Measurements from ENCODE around the gene WIPF1.

Gene WIPF1

DNA sequence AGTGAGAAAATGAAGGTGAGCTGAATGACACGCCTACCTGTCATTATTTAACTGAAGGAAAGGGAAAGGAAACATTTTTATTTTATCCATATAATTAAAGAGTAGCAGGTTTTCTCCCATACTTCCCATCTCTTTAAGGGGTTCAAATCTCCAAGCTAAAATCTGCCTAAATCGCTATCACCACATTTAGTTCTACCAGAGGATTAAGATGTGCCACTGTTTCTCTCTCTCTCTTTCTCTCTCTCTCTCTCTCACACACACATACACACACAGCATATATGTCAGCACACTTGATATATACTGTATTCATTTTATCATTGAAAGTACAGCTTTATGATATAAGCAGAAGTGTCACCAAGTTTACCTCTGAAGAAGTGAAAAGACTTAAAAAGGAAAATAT lies 3.1 kb downstream of the WIPF1 start:
- DNase-seq: no peak

DNA sequence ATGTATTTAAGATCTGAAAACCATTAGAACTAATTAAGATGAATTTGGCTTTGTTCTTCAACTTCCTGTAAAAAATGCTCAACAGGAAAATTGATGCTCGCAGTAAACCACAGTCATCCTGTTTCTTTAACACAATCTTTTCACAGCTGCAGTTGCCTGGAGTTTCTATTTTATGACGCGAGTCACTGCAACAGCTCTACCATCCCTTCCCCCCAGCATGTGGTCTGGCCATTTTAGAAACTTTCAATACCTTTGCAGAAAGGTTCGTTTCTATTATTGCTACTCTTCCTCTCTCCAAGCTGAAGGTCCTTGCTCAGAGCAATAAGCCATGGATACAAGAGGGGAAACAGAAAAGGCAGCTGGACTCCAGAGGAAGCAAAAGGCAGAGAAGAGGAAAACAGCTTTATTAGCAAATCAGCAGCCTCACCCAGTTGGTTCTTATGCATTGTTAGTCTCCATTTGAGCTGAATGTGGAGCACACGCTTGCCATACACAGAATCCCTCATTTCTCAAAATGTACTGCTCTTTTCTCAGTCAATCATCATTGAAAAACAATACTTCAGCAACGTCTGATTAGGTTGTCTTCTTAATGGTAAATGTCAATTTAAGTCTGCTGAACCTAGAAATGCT lies 3.9 kb downstream of the WIPF1 start:
- DNase-seq: peak; percentile 77

DNA sequence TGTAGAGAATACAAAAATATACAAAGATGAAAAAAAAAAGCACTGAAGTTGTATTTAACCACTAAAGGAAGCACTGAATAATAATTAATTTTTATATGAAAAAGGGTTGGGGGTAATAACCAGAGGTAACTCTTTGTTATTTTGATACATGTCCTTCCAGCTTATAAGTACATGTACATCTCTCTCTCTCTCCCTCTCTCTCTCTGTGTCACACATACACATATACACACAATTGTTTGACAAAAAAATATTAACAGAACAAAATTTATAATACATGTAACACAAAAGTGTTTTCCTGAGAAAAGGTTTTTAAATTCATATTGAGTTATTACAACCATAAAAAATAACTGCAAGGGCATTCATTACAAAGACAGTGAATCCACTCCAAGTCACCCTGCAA lies 4.6 kb downstream of the WIPF1 start:
- no peak for DNase-seq

DNA sequence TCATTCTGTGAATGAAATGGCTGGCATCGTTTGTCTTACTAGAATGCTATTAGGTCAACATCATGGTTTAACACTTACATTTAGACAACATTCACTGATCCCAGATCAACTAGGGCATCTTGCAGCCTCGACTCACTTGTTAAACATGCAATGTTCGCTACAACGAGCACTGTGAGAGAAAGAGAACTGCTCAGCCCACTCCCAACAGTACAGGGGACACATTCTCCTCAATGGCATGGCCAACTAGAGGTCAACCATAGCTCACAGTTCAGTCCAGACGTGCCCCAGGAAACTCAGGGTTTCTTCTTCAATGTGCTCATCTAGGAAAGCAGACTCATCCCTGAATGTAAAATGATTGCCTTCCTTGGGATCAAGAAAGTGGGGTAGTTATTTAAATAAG lies 5.9 kb downstream of the WIPF1 start:
- DNase-seq: no peak

DNA sequence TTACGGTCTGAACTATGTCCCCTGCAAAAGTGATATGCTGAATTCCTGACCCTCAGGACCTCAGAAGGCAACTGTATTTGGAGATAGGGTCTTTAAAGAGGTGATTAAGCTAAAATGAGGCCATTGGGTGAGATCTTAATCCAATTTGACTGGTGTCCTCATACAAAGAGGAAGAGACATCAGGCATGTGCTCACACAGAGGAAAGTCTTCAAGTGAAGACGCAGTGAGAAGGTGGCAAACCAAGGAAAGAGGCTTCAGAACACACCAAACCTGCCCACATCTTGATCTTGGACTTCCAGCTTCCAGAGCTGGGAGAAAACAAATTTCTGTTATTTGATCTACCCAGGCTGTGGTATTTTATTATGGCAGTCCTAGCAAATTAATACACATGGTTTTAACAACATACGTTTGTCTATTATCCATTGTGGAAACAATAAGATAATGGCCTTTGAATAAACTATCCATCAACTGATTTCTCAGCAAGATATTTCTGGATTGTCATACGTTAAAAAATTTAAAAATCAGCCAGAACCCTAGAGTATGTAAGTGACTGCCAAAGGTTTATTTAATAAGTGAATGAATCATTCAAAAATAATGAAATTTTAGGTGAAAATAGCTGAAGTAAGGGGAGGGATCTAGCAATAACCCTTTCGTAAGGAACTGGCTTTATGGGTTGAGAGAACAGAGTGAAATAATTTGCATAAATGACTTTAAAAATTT lies 6.5 kb downstream of the WIPF1 start:
- no peak for DNase-seq

DNA sequence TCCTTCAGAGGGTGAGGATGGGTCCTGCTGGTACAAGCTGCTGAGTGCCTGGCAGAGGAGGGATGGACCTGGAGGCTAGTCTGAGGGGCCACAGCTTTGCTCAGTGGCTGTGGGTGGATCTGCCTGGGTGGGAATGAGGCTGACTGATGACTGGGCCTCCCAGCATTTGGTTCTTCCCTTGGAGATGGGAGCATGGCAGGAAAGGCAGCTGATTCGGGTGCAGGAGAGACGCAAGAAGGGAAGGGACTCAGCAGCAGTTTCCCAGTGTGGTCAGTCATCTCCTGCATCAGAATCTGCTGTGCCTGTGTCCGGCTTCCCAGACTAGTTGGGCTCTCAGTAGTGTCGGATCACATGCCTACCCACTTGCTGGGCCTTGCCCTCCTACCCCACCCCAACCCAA lies 7.3 kb downstream of the WIPF1 start:
- DNase-seq: no peak

DNA sequence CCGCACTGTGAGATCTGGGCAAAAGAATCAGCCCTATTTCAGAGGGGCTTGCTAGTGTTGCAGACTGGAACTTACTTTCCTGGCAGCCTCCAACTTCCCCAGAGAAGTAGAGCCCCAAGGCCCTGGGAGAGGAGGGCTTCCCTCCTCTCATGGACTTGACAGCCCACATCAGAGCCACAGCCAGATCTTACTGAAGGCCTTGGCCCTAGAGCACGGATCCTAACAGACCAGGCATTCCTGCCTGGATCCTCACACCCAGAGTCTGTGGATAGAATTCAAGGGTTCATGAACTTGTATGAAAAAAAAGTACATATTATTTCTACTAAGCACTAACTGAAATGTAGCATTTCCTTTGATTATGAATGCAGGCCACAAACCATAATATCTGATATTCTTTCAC lies 8.3 kb downstream of the WIPF1 start:
- no peak for DNase-seq

DNA sequence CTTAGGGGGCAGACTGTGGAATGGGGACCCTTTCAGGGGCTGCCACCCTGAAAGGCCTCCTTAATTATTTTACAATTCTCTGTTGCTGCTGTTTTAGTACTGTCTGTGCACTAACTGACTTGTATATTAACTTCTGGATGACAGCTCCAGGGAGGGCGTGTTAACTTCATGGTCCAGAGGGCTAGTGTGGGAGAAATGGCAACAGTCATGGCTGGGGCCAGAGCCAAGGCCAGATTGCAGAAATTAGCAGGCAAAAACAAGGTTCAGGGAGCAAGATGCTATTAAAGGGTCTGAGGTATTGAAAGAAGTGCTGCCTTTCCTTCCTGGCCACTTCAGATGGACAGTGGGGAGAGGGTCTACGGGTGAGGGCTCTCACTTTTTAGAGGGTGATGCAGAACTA lies 9.1 kb downstream of the WIPF1 start:
- DNase-seq: no peak

DNA sequence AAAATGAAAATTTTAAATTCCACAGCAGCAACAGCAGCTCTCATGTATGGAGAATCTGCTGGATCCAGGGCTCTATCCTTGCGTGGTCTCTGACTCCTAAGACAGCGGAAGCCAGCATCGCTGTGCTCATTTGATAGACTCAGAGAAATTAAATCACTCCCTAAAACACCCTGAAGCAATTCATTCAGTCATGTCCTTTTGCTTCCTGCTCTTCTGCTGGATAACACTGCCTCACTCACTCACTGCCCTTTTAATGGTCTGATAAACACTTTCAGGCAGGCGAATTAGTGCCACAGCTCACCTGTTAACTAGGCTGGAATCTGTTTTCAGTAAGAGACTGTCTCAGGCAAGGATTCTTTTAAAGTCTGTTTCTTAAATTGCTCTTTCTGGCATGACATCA lies 10.0 kb downstream of the WIPF1 start:
- DNase-seq: no peak

DNA sequence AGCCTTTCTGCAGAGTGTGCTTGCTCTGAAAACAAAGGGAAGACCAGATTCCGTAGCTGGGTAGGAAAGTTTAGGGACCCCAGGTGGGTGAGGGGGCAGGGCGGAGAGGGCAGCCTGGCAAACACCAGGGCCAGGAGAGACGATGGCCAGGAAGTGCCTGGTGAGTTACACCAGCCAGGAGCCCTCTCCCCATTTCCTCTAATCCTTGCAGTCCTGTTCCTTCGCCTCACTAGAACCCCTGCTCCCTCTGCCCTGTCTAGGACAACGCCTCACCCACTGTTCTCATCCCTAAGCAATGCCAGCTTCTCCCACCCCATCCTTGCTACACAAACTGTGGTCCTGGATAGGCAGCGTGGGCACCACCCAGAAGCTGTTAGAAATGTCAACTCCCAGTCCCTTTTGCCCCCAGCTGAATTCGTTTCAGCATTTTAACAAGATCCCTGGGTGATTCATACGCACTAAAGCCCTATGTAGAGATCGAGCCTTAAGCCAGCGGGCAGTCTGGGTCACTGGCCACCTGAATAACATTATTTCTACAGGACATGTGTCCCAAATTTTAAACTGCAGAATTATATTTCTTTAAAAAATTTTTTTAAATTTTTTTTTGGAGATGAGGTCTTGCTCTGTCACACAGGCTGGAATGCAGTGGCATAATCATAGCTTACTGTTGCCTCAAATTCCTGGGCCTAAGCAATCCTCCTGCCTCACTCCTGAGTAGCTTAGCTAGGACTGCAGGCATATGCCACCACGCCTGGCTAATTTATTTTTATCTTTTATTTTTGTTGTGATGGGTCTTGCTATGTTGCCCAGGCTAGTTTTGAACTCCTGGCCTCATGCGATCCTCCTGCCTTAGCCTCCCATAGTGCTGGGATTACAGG lies 10.9 kb downstream of the WIPF1 start:
- no peak for DNase-seq

DNA sequence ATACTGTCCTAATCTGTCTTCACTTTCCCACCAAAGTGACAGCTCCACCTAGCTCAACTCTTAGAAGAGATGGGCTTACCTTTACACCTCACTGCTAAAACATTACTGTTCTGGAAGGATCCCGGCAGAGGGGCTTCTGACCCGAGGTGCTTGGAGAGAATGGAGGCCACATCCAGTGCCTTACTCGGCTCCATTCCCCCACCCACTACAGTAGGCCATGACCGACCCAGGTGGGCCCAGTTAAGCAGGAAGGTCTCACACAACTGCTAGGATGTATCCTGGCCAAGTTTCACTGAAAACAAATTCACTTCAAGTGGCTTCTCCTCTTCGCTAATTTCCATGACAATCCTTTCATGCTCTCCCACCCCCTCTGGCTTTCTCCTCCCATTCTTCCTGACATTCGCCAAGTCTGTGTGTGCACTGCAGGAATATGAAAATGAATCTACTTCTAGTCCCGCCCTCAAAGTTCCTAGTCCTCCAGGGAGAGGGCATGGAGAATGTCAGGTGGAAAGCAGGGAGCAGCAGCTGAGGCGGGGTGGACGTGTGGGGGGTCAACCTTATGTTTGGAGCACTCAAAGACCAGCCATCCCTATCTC lies 11.8 kb downstream of the WIPF1 start:
- no peak for DNase-seq

DNA sequence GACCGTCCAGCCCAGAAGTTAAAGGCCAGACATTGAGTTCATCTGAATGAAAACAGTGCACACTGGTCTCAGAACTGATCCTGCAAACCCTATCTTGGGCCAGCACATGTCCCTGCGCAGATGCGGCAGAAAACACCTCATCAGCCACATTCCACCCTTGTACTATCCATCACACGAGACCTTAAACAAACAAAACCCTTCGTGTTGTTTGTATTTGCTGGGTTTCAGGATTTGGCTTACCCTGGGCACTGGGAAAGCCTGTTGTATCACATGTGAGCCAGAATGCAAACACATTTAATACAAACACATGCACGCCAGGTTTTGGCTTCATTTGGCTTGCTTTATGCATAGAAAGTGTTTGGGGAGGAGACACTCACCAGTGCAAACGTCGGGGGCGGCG lies 12.5 kb downstream of the WIPF1 start:
- DNase-seq: no peak

DNA sequence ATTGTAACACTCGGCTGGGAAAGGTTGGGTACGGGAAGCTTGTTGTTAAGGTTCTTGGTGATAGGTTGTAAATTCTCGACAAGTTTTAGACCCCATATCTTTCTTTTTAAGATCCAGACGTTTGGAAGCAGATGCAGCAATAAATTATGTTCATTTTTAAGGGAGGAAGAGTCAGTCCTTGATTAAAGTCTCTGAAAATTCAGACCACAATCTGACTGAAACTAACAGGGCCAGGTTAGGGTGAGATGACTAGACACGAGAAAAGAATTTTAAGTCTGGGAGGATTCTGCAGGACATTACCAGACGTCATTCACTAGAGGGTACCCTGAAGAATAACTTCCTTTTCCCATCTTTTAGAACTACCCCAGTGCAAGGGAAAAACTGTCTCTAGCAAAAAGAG lies 16.1 kb downstream of the WIPF1 start:
- no peak for DNase-seq

DNA sequence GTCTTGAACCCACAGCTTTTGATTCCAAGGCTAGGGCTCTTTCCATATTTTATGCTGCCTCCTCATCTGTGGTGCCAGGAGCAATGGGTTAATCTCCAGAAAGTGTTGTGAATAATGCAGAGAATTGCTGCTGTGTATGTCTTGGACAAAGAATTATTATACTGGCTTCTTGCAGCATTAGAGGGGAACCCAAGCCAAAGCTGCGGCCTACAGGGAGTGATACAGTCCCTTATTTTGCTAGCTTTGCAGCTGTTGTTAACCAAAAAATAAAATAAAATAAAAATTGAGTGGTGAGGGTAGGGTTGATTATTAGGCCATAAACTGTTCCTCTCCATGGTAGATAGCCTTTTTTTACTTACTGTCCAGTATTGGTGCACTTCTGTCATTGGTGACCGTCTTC lies 16.7 kb downstream of the WIPF1 start:
- DNase-seq: no peak

DNA sequence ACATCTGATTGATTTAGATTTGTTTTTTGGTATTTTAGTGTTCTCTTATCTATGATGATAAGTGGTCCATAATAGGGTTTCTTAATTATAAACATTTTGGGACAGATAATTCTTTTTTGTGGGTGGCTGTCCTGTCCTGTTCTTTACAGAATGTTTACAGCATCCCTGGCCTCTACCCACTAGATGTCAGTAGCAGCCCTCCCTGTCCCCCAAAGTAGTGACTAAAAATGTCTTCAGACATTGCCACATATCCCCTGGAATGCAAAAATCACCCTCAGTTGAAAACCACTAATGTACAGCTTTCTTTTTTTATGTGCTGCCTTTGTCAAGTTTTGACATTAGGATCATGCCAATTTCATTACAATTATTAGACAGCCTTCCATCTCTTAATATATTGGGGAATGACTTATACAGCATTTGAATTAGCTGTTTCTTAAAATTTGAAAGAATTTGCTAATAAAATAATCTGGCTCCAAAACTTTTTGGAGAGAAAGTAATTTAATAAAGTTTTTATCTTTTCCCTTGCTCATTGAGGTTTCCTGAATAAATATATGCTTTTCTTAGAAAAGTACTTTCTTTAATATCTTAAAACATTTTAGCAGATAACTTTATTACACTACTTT lies 19.5 kb downstream of the WIPF1 start:
- peak; percentile 46 for DNase-seq

DNA sequence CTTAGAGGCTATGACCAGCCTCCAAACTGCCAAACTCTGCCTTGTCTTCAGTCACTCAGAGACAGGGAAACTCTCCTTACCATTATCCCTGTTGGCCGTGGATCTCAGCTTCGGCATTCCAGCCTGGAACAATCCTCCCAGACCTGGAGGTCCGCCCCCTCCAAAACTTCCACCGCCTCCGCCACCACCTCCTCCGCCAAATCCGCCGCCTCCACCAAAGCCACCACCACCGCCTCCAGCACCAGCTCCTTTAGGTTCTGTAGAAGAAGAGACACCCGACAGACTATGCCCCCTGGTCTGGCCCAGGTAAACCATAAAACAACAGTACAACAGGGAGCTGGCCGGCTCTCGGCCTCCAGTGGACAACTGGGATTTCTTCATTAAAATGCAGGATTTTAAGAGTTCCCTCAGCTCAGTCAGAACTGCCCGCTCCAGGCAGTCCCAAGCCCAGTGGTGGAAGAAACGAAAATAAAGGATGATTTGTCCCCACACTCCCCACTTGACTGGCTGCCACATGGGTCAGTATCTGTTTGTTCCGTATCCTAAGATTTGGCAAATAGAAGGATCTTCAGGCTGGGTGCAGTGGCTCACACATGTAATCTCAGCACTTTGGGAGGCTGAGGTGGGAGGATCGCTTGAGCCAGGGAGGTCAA lies 22.4 kb downstream of the WIPF1 start:
- DNase-seq: no peak

DNA sequence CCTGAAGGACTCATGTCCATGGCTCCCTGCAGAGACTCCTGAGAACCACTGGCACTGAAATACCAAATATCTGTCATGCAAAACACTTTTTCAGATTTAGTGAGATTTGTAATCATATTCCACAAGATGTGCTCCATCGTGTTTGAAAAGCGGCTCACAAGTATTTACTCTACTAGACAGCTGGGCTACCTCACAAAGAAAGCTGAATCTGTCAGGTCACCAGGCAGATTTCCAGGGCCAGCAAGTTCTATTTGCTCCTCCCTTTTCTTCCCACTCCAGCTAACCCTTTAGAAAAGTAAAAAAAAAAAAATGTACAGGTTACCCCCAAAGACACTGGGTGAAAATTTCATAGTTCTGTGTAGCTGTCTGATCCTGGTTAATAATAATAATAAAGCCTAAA lies 22.9 kb downstream of the WIPF1 start:
- DNase-seq: no peak

DNA sequence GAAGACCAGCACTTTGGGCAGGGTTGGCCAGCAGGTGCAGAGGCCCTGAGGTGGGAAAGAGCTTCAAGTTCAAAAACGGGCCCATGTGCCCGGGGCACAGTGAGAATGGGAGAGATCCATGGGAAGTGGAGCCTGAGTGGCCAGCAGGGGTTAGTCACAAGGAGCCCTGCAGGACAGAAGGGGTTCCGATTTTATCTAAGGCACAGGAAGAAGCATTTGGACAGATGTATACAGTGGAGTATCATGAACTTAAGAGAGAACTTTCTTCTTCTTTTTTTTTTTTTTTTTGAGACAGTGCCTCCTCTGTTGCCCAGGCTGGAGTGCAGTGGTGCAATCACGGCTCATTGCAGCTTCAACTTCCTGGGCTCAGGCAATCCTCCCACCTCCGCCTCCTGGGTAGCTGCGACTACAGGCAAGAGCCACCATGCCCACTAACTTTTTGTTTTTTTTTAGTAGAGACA lies 24.0 kb downstream of the WIPF1 start:
- peak; percentile 45 for DNase-seq

DNA sequence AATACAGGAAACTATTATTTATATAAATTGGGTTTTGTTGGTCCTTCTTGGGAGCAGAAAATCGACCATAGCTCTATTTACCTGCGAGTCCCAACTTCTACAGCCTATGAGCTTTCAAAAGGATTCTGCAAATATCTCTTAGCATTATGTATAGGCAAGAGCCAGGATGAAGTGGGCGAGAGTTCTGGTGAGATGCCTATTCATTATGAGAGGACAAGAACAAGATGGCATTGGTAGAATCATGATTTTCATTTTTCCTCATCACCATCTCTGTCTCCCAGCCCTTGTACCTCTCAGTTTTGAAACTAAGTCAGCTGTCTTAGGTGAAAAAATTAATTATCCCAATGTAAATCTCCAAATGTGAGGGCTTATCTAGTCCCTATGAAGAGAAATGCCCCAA lies 25.0 kb downstream of the WIPF1 start:
- peak; percentile 45 for DNase-seq

DNA sequence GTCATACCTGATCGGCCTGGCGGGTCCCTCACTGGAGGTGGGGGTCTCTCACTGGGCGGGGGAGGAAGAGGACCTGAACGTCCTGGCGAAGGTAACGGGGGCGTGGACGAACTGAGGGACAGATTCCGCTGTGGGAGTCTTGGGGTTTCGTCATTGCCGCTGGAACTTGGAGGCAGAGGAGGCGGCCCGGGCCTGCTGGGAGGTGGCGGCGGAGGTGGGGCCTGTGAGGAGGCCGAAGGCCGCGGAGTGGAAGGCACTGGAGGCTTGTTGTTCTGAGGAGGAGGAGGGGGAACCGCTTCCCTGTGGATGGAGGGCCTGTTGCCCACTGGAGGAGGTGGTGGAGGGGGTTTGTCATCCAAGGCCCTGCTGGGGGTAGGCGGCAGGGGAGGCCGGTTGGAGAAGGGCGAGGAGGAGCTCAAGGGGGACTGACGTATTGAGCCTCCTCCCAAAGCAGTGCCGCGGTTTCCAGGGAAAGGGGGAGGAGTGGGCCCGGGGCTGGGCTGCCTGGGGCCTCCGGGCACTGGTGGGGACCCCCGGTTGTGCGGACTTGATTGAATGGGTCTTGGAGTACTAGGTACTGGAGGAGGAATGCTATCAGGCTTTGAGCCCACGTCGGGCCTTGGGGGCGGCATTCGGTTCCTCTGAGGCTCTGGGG lies 25.8 kb downstream of the WIPF1 start:
- DNase-seq: no peak

DNA sequence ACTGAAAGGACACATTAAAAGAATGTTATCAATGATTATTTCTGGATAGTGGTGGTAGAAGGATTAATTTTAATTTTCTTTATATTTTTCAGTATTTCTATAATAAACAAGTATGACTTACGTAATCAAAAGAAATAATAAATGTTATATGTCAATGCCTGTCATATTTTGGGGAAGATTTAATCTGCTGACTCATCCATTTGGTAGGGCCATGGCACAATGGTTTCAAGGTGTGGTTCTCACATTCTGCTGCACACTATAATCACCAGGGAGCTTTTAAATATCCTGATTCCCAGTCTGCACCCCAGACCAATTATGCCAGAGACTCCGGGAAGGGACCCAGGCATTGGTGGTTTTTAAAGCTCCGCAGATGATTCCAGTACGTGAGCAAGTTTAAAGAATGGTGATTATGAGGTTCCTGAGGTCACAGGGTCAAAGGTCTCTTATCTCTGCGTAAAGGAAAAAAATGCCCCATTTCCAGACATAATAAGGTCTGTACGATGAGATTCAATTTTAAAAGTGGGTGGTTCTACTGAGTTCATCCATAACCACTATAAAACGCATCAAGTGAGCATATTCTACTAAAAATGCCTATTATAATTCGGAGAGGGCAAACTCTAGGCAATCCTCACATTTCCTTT lies 27.2 kb downstream of the WIPF1 start:
- DNase-seq: no peak
